GM10847 (cell line): ENCODE measurements around the gene TRIM9.

Experiments used
- POLR2A ChIP-seq: IDR thresholded peaks from 2 replicates; pipeline ENCODE4 v1.6.1; 2011; ENCODE audit not compliant: insufficient read length; ENCODE audit errors: extremely low read depth

TRIM9 gene

GRCh38 chr14:51094901-51095853 lies at the start of gene TRIM9:
Gene TRIM9 (minus strand): TSS chr14:51095105. CDS start chr14:51094939, 166 bp downstream.
- TF ChIP-seq POLR2A, result no peak

DNA sequence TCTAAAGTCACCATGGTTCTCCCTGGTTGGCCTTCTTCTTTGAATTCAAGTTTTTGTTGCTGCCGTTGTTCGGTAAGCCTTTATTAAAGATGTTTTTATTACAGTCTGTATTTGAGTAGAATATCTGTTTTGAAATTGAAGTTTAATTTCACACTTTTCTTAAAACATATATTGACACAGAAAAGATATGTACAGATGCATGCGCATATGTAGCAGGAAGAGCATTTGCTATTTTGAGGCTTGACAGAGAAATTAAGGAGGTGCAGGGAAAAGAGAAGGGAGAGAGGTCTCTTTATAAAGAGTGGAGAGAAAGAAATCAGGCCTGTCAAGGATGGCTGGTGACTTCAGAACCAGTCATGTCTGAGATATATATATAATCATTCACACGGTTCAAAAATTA lies 46.0 kb upstream of the TRIM9 start:
- TF ChIP-seq POLR2A, result no peak

- no peak for TF ChIP-seq POLR2A
These were observed 45.4 kb upstream of the TRIM9 start for GRCh38 chr14:51140338-51140737.

DNA sequence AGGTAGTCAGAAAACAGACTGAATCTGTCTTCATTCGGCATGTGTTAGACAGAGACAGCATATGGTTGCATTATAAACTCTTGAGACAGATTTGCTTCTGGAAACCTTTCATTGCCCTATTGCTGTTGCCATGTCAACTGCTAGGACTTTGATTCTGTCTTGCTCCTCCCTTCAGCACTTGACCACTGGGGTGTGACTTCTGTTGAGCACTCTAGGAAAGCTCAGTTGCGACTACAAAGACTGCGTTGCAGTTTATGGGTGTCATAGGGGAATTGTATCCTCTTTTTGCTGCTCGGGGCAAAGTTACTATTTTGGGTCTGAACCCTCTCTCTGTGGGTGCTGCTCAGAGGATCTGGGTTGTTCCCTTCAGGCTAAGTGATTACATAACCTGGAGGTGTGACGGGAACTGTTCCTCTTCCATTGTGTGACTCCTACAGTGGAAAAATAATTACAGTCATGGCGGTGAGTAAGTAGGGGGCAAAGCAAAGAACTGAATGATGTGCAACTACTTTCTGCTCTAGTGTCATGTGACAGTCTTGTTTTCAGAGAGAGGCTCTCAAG lies 44.3 kb upstream of the TRIM9 start:
- no peak for TF ChIP-seq POLR2A

- TF ChIP-seq POLR2A, result no peak
These were observed 43.6 kb upstream of the TRIM9 start for GRCh38 chr14:51138404-51139103.

DNA sequence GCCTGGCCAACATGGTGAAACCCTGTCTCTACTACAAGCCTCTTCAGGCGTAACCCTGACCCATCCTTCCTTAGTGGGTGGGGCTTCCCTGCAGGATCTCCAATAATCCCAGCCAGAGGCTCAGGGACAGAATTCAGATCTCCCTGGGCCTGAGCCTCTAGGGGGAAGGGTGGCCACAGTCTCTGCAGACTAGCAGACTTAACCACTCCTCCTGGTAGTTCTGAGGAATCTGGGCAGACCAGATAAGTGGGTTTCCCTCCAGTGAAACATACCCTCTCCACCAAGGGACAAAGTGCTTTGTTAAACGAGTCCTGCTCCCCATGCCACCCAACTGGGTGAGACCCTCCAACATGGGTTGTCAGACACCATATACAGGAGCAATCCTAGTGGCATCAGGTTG lies 36.6 kb upstream of the TRIM9 start:
- TF ChIP-seq POLR2A, result no peak

DNA sequence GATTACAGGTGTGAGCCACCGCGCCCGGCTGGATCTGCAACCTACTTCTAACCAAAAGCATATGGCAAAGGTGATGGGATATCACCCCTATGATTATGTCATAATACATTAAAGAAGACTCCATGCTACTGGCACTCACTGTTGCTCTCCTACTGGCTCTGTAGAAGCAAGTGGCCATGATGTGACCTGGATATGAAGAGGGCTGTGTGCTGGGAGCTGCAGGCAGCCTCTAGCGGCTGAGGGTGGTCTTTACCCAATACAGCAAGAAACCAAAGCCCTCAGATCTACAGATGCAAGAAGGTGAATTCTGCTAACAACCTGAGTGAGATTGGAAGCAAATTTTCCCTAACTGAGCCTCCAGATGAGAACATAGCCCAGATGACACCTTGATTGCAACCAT lies 34.2 kb upstream of the TRIM9 start:
- no peak for TF ChIP-seq POLR2A

GRCh38 chr14:51124029-51124428 lies 29.1 kb upstream of the TRIM9 start:
- no peak for TF ChIP-seq POLR2A

DNA sequence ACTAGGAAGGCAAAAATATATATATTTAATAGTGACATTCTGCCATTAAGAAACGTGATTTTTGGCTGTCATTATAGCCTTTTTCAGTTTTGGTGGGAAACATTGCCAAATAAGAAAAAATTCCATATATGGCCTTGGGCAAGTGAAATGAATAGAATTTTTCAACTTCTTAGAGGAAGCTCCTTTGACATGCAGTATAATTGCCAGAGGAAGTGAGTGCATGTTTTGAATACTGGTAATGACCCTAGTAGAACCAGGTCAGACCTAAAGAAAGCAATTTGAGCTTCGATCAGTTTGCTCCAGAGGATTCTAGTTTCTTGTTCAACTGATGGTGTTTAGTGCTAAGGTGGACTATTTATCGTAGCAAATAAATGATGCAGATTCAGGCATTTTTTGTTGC lies 26.2 kb upstream of the TRIM9 start:
- TF ChIP-seq POLR2A, result no peak

DNA sequence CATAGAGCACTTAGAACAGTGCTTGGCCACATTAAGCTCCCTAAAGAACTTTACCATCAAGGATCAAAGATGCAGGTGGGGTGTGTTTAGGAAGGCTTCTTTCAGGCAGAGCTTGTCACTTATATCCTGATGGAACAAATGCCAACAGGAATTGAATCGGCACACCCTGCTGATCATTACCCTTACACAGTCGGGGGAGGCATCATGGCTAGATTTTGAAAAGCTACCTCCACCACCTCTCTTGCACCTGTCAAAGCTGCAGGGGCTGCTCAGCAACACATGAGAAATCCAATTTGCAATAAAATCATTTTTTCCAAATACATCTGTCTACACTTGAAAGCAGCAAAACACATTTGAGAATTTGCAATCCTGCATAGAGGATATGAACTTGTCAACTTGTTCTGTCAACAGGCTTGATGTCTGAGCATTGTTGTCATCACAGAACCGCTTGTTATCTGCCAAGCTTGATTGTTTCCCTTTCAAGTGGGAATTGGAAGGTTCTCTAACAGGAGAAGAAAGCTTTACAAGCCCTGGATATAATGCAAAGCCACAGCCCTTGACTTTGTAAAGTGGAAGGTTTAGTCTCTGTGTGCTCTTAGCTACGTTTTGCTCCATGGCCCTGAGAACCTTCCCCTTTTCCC lies 24.6 kb upstream of the TRIM9 start:
- TF ChIP-seq POLR2A, result no peak

DNA sequence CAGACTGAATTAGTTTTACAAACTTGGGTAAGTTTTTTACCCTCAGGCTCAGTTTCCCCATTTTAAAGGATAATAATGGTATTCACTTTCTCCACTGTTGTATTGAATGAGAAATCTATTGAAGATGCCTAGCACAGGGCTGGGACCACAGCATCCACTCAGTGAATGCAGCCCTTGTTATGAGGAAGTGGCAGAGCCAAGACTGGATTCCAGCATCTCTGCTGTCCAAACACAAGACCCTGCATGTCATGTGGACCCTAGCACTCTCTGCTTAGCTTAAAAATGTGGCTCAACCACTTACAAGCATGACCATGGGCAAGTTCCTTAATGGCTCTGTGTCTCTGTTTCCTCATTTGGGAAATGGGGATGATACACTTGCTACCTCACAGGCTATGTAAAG lies 24.1 kb upstream of the TRIM9 start:
- TF ChIP-seq POLR2A, result no peak

- TF ChIP-seq POLR2A, result no peak
These were observed 22.7 kb upstream of the TRIM9 start for GRCh38 chr14:51117593-51117992.

DNA sequence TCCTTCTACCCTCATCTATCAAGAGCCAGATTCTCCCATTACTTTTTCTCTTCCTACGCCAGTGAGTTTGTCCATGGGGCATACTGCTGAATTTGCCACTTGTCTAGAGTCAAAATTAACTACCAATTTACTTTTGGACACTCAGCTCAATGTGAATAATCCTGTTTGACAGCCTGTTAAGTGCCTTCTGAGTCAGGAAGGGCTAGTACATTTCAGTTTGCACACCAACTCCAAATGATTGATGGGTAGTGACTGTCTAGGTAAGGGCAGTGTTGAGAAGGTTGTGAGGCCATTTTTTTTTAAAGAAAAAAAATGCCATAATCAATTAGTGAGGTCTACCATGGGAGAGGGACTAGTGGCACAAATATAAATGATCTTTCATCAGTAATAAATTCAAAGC lies 21.8 kb upstream of the TRIM9 start:
- no peak for TF ChIP-seq POLR2A

DNA sequence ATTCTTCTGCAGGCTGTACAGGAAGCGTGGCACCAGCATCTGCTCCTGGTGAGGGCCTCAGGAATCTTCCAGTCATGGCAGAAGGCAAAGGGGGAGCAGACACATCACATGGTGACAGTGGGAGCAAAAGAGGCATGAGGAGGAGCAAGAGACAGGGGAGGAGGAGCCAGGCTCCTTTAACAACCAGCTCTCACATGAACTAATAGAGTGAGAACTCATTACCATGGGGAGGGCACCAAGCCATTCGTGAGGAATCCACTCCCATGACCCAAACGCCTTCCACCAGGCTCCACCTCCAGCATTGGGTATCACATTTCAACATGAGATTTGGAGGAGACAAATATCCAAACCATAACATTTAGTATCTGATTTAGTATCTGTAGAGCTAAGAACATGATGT lies 14.7 kb upstream of the TRIM9 start:
- TF ChIP-seq POLR2A, result no peak

- no peak for TF ChIP-seq POLR2A
These were observed 12.9 kb upstream of the TRIM9 start for GRCh38 chr14:51107801-51108200.

DNA sequence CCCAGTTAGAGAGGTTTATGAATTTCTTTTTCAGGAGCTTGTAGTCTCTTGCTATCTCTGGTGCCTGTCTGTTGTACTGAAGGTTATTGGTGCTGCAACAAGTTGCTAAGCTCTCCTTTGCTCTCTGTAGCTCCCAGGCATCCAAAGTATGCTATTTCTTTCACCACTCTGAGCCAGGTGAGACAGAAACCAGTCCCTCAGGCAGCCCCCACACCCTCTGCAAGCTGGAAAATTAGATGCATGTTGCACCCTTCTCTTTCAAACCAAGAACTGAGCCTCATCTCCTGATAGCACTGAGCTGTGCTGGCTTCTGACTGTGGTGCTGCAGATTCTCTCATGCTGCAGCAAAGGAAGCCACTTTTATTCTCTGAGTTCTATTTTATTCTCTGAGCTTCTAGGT lies 9.6 kb upstream of the TRIM9 start:
- TF ChIP-seq POLR2A, result no peak

GRCh38 chr14:51097287-51097686 lies 2.4 kb upstream of the TRIM9 start:
- TF ChIP-seq POLR2A, result no peak
